NCI-H1417 (cell line): Measurements from ENCODE around the gene SHISA5.
"Not testable (repeated sequence)": the region's sequence is repeated elsewhere in the genome, so short reads cannot be mapped to it uniquely, and the experiment has no call there.

Experiments
- DNase-seq, 3 experiments: peaks; one replicate each; lab custom pipeline; 2025; lab: John Stamatoyannopoulos, UW

The SHISA5 gene, protein sequence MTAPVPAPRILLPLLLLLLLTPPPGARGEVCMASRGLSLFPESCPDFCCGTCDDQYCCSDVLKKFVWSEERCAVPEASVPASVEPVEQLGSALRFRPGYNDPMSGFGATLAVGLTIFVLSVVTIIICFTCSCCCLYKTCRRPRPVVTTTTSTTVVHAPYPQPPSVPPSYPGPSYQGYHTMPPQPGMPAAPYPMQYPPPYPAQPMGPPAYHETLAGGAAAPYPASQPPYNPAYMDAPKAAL

DNA sequence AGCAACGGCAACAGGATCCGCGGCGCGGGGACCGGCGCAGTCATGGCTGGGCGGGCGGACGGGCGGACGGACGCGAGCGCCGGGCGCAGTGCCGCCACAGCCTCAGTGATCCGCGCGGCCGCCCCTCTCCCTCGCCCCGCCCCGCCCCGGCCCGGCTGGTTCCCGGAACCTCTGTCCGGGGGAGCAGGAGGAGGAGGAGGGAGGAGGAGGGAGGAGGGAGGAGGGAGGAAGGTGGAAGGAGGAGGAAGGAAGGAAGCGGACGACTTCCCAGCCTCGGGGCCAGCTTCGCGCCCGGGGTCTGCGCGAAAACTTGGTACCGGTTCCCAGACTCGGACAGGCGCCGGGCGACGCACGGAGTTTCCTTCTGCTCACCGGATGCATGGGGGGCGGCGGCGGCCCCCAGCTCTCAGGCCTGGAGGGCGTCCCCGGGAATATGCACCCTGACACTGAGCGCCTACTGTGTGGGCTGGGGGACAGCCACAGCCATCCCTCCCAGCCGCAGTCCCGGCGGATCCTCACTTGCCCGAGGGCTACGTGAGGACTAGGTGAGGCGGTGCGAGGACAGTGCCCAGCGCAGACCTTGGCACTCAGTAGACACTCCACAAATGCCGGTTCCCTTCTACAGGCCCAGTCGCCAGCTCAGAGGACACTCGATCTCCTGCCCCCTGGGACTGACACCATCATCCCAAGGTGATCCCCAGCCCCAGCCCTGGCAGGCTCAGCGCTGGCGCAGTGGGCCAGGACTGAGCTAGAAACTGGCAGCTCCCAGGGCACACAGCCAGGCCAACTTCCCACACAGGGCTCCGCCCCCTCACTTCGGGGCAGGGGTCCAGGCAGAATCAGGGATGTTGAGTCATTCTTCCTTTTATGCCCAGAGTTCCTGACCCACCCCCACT, at the start of gene SHISA5:
Gene SHISA5, minus strand, starts transcription at position 124 of the 896 bp plus-strand sequence. Its CDS starts 80 bp downstream, at position 44.
- peak in 2 of 3 experiments; percentile 31 to 41 for DNase-seq

DNA sequence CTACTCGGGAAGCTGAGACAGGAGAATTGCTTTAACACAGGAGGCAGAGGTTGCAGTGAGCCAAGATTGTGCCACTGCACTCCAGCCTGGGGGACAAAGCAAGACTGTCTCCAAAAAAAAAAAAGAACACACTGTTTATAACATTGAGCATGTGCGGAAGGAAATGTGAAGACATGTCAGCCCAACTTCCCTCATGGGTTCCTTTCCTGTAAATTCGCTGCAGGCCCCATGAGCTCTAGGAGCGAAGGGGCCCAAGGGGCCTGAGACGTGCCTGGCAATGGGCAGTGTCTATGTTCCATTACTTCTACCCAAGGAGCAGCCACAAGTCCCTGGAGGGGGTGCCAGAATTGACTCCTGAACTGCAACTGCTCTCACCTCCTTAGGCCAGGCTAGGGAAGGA, 49.4 kb upstream of the SHISA5 start:
- DNase-seq, result no peak

DNA sequence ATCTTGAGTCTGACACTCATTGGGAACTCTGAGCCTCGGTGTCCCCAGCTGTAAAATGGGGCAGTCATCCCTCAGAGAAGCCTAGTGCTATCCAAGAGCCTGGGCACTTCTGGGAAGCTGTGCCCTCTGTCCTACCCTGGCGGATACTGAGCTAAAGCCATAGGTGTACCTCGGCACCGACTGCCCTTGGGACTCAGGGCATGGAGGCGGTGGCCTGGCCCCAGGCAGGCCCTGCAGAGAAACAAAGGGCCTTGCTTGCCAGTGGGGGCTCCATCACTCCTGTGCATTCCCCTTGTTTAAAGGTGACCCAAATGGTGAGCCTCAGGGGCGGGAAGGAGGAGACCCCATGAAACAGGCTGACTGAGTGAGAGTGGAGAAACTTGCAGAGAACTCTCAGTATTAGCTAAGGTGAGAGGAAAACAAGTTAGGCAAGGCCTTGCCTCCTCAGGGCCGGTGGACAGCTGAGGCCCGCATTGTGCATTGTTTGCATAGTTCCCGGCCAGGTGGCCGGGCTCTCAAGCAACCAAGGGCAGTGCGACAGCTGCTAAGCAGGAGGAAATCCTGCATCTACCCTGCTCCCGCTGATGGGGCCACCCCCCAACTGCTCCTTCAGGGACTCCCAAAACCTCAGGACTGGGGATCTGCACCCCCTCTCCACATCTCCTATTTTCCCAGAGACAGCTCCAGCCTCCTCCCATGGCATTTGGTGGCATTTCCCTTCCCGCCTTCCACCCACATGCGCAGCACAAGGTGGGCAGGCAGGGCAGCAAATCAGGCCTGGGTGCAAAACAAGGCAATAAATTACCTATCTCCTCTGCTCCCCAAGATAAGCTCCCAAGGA, 48.4 kb upstream of the SHISA5 start:
- peak in 2 of 3 experiments; percentile 22 to 66 for DNase-seq

DNA sequence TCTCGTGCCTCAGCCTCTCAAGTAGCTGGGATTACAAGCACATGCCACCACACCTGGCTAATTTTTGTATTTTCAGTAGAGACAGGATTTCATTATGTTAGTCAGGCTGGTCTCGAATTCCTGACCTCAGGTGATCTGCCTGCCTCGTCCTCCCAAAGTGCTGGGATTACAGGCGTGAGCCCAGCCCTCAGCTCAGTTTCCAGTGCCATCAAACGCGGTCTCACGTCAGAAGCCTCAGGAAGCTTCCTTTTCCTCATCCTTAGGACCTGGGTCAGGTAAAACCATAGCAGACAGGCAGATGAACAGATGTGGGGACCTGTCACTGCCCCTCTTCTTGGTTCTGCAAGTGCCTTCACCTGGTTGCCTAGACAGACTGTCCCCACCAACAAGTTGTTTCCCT, 47.7 kb upstream of the SHISA5 start:
- DNase-seq, result not testable (repeated sequence)

DNA sequence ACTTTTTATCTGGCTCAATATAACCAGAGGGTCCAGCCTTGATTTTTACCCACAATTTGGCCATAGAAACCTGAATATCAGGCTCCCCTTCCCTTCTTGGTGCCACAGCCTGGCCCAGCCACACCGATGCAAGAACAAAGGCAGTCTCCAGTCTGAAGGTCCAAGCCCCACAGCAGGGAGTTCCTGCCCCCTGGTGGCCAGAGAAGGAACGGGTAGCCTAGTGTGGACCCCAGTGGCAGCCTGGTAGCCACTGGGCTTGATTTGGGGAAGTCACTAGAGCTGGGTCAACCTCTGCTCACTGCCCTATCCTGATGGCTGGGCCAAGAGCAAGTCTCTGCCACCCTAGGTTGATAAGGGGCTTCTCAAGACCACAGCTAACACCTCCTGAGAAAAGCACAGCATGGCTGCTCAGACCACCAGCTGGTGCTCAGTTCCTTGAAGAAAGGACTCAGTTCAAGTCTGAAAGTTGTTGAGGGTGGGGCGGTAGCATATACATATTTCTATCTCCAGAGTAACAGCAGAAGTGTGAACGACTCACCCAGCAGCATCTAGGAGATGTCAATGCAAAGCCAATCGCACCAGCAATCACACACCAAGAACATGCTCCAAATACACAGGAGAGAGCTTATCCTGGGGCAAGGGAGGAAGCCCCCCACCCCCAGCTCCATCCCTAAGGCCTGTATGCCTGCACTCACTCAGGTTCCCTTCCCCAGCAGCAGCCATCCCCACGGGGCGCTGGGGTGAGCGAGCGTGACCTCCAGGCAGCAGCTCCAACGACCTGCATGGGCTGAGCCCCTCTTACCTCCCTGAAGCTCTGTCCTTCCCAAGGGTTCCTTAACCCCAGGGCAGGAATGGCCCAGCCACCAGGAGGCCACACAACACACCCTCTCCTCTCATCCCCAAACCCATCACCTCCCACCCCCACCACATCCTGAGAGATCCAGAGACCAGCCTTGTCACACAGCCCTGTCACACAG, 45.0 kb upstream of the SHISA5 start:
- DNase-seq, result peak; percentile 27 to 63 (median 63)

DNA sequence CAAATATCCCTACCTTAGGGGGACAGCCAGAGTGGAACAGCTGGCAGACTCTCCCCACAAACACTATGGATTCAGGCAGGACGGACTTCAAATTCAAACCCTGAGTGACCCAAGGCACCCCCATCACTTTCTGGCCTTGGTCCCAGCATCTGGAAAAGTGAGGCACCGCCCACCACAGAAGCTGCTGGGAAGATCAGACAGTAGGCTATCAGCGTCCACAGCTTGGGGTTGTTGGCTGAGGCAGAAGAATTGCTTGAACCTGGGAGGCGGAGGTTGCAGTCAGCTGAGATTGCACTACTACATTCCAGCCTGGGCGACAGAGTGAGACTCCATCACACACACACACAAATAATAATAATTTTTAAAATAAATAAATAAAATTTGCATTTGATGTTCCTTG, 44.2 kb upstream of the SHISA5 start:
- no peak for DNase-seq

DNA sequence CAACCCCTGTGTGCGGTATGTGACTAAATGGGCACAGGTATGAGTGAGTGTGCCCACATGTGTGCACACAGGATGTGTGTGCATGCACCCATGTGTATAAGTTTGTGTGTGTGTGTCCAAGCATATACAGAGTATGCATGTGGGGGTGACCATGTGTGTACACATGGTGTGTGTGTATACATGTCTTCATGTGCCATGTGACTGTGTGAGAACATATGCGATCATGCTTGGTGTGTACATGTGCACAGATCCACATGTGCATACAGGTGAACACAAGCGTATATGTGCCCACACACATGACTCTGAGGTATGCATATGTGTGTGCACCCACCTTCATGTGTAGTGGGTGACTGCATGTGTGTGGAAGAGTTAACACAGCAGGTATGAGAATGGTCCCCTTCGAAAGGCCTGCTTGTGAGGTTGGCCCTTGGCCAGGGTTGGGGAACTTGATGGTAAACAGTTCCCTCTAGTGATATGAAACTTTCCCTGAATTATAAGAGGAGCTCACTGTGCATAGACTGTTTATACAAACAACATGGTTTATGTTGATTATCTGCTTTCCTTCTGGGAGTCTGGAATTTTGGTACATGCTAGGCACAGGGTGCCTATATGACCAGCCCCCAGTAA, 42.3 kb upstream of the SHISA5 start:
- no peak for DNase-seq

DNA sequence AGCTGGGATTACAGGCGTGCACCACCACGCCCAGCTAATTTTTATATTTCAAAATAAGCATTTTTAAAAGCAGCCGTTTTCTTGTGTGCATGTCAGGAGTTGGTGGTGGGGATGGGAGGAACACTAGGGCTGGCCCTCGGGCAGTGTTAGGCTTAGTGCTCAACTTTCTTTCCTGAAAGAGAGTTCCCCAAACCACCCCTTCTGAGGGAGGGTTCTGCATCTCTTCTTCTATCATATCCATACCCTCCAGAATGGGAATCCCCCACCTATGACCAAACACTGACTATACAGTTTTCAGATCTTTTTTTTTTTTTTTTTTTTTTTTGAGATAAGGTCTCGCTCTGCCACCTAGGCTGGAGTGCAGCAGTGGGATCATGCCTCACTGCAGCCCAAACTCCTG, 40.2 kb upstream of the SHISA5 start:
- DNase-seq, result no peak

DNA sequence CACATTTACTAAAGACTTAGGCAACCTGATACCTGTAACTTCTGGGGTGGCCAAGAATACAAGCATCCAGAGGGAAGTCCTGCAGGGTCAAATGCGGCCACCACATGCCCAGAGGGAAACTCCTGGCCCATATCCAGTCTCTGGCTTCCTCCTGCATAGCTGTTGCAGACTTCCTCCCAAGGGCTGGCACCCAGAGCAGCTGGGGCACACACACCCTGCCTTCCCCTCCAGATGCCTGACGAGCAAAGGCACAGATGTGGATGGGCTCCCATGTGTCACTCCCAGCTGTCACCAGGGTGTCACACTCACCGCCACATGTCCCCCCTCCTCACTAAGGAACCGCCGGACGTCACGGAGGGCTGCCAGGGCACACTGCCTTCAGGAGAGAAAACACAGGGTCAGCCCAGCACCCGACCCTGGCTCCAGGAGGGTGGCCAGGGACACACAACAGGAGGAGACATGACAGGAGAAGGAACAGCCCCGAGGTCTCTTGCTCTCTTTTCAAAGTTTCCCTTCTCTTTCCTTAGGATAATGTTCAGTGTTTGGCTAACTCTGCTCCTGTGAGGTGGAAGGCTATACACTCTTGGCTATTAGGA, 39.4 kb upstream of the SHISA5 start:
- DNase-seq, result no peak

DNA sequence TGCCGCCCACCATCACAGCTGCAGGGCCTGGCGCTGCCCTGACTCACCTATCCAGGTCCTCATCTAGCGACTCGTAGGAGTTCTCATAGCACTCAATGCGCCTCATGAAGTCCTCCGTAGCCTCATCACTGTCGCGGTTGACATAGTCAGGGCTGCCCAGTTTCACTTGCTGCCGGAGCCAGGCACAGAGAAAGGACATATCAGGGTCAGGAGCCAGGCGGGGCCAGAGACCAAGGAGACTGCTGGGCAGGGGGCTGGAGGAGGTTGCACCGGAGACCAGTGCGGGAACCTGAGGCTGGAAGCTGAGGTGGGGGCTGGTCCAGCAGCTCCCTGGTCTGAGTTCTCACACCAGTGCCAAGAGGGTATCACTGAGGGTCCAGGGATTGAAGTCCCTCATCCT, 34.5 kb upstream of the SHISA5 start:
- no peak for DNase-seq

DNA sequence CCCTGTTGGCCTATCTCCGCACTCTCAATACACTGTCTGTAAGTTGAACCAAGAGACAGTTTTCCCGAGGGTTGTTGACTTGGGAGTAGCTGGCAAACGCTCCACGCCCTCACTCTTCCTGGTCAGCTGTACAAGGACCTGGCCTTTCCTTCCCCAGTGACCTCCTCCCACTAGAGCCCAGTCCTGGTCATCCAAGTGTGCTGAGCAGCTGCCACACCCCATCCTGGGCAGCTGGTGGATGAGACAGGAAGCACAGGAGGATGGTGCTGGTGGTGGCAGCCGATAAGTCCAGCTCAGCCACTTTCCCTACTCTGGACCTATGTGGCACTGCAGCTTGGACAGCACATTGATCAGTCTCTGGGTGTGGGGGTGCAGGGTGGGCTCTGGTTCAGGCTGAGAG, 32.8 kb upstream of the SHISA5 start:
- no peak for DNase-seq

DNA sequence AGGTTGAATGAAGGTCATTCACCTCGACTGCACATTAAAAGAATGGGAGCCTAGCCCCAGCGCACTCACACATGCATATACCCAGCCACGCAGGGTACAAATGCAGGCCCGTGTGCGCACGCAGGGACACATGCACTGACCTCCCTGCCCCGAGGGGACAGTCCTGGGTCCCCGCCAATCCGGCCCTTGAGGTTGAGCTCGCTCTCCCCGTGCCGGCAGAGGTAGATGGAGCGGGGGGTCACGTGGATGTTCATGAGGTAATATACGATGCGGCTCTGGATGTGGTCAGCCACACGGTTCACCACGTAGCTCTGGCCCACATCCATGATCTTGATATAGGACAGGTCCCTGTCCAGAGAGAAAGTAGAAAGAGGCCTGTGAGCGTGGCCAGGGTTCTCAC, 32.1 kb upstream of the SHISA5 start:
- DNase-seq, result no peak

DNA sequence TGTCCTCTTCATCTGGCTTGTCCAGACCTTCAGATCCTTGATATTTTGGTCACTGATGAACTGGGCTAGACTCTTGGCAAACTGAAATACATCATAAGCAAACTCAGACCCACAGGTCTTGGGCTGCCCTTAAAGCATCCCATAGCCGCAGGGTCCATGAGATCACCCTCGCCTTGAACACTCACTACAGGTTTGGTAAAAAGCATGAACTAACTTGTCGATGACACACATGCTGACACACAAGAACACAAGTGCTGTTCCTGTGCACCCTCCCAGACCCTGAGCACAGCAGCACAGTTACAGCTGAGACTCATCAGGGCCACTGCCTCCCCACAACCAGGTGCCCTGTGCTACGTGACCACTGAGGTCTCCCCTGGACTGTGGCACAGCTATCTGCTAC, 31.6 kb upstream of the SHISA5 start:
- no peak for DNase-seq

DNA sequence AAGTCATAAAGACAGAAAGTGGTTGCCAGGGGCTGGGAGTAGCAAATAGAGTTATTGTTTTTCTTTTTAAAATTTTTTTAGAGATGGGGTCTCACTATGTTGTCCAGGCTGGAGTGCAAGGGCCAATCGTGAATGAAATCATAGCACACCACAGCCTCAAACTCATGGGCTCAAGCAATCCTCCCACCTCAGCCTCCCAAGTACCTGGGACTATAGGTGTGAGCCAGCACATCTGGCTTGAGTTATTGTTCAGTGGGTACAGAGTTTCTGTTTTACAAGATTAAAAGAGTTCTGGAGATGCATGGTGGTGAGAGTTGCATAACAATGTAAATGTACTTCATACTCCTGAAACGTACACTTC, 29.0 kb upstream of the SHISA5 start:
- DNase-seq, result no peak

DNA sequence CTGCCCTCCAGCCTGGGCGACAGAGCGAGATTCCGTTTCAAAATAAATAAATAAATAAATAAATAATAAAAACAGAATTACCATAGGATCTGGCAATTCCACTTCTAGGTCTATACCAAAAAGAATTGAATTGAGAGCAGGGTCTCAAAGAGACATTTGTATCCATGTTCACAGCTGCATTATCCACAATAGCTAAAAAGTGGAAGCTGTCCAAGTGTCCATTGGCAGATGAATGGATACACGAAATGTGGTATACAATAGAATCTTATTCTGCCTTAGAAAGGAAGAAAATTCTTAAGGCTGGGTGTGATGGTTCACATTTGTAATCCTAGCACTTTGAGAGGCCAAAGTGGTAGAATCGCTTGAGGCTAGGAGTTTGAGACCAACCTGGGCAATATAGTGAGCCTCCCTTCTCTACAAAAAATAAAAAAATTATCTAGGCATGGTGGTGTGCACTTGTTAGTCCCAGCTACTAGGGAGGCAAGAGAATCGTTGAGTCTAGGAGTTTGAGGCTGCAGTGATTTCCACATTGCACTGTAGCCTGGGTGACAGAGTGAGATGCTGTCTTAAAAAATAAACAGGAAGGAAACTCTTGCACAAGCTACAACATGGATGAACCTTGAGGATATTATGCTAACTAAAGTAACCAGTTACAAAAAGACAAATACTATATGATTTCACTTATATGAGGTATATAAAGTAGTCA, 28.4 kb upstream of the SHISA5 start:
- no peak for DNase-seq

DNA sequence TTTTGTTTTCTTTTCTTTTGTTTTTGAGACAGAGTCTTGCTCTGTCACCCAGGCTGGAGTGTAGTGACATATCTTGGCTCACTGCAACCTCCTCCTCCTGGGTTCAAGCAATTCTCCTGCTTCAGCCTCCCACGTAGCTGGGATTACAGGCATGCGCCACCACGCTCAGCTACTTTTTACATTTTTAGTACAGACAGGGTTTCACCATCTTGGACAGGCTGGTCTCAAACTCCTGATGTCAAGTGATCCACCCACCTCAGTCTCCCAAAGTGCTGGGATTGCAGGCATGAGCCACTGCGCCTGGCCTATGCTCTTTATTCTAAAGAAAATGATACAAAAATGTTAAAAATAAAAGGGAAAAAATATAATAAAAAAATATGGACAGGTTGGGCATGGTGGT, 26.7 kb upstream of the SHISA5 start:
- not testable (repeated sequence) for DNase-seq

DNA sequence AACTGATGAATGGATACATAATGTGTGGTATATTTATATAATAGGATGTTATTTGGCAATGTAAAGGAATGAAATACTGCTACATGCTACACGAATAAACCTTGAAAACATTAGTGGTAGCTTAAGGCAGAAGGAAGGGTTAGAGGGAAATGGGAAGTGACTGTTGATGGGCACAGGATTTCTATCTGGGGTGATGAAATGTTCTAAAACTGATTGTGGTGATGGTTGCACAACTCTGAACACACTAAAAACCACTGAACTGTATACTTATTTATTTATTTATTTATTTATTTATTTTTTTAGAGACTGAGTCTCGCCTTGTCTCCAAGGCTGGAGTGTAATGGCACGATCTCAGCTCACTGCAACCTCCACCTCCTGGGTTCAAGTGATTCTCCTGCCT, 24.8 kb upstream of the SHISA5 start:
- DNase-seq, result no peak

DNA sequence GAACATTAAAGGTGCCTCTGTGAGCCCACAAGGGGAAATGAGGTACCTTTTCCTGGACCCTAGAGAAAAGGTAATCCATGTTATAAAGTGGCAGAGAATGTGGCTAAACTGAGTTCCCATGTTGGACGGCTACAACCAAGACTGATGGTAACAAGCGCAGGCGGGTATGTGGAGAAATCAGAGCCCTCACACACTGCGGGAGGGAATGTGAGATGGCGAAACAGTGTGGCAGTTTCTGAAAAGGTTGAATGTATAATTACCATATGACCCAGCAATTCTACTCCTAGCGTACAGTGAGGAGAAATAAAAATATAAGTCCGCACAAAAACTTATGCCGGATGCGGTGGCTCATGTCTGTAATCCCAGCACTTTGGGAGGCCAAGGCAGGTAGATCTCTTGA, 24.1 kb upstream of the SHISA5 start:
- DNase-seq, result no peak

DNA sequence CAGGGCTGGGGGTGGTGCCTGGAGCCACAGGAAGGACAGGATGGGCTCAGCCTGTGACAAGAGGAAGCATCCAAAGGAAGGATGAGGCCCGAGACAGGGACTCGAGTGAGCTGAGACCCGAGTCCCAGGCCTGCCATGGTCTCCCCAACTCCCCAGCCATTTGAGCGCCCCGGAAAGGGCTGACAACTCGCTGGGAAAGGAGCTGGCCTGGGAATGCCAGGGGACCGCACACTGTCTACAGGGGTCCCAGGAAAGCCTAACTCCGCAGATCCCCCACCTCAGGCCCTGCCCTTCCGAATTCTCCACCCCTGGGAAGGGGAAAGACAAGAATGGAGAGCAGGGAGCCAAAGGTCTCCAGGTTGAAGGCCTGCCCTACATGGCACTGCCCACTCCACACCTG, 21.0 kb upstream of the SHISA5 start:
- DNase-seq, result no peak

DNA sequence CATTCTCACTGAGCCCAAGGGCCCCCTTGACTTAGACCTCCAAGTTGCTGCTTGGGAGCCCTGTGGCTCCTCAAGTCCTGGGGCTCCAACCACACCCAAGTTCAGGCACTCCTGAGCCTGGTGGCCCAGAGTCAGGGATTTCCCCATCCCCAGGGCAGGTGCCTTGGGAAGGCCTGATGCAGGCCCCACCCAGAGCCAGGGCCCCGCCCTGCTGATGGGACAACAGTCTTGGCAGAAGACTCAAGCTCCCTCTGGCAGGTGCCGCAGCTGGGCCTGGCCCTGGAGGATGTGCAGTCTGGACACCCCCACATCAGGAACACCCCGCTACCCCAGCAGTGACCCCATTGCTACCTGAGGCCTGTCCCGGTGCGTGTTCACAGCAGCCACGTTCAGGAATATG, 17.7 kb upstream of the SHISA5 start:
- DNase-seq, result no peak
